Retinal pigment epithelial cell (primary cell): ENCODE data around the gene SLC49A3.

Source experiments
- DNase-seq: peaks from one replicate; pipeline ENCODE4 v3.0.0-alpha.2; 2010; ENCODE audit warnings: low read depth
- H3K4me3 ChIP-seq: 2 replicates; pipeline ENCODE4 v1.5.1; 2011; ENCODE audit warnings: mild to moderate bottlenecking, low read length, control low read depth, moderate library complexity
- CTCF ChIP-seq: conservative IDR thresholded peaks from 2 replicates; pipeline ENCODE4 v1.5.1; 2011; ENCODE audit warnings: low read depth, low read length, control low read depth, inconsistent platforms

The SLC49A3 gene

GRCh38 chr4:653080-653821, 35.7 kb downstream of the SLC49A3 start:
- no peak for TF ChIP-seq CTCF
- no peak for DNase-seq
- no peak overlapping the region for H3K4me3 ChIP-seq

DNA sequence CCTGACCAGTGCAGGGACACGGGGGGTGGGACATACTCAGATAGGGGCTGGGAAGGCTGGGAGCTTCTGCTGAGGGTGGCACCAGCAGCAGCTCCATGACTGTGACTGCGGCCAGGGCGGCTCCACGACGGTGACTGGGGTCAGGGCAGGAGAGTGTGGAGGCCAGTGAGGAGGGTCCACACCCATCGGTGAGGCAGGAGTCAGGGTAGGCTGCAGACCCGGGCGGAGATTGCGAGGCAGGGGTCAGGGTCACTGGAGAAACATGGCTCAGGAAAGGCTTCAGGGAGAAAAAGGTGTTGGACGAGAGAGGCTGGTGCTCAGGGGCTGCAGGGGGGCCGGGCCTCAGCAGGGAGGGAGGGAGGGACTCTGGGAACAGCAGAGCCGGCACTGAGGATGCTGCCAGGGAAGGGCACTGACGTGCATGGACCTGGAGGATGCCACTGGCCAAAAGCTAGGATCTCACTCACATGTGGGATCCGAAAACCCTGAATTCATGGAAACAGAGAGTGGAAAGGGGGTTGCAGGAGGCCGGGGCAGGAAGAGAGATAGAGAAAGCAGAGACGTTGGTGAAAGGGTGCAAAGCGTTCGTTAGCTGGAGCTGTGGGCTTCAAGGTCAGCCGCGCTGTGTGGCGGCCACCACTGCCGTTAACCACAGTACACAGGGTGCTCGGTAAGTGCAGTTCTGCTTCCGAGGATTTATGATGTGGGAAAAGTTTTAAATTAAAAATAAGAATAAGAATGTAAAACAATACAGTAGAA, 36.9 kb downstream of the SLC49A3 start:
- no peak for DNase-seq
- no peak for TF ChIP-seq CTCF
- H3K4me3 ChIP-seq = no peak overlapping the region

DNA sequence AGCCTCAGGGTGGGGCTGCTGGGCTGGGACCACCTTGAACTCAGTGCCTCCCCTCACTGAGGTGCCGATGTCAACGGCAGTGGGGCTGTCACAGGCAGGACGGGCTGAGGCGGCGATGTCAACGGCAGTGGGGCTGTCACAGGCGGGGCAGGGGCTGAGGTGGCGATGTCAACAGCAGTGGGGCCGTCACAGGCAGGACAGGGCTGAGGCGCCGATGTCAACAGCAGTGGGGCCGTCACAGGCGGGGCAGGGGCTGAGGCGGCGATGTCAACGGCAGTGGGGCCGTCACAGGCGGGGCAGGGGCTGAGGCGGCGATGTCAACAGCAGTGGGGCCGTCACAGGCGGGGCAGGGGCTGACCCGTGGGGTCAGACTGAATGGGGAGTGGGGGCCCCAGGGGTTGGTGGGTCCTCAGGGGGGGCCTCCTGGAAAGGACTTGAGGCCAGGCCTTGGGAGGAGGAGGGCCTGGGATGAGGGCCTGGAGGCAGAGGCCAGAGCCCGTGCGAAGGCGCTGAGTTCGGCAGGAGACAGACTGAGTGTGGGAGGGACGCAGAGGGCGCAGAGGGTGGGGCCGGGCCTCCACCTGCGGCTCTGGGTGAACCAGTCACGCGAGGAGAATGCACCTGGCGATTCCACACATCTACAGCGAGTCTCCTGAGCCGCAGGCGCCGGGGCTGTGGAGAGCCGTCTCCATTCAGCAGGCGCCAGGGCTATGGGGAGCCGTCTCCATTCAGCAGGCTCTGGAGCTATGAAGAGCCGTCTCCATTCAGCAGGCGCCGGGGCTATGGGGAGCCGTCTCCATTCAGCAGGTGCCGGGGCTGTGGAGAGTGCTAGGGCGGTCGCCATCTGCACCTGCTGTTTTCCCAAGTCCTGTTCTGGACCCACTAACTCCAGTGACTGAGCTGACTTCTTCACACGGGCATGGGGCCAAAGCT, 37.7 kb downstream of the SLC49A3 start:
- no peak for TF ChIP-seq CTCF
- DNase-seq = no peak
- H3K4me3 ChIP-seq = no peak overlapping the region

DNA sequence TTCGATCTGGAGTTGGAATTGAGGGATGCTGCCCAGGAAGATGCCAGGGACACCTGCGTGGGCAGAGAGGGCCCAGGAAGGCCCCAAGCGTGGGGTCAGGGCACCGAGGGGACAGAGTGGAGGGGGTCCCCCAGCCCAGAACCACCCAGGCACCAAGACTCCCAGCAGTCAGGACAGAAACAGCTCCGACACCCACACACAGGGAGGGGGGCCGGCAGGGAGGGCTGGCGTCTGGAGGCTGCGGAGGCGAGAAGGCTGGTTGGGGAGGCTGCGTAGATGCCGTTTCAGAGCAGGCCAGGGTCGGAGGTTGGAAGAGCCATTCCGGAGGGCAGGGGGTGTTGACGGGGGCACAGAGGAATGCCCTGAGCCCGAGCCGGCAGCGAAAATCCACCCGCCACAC, 38.5 kb downstream of the SLC49A3 start:
- no peak overlapping the region for H3K4me3 ChIP-seq
- no peak for DNase-seq
- TF ChIP-seq CTCF = no peak

- no peak for DNase-seq
- no peak for TF ChIP-seq CTCF
- no peak overlapping the region for H3K4me3 ChIP-seq
Observed at GRCh38 chr4:649751-650310, 39.1 kb downstream of the SLC49A3 start.

- no peak for DNase-seq
- no peak for TF ChIP-seq CTCF
Observed at GRCh38 chr4:649293-649625, 39.7 kb downstream of the SLC49A3 start.

More at GRCh38 chr4:649293-649625, 39.7 kb downstream of the SLC49A3 start:
- no peak overlapping the region for H3K4me3 ChIP-seq
